GM19467 (cell line): ENCODE data around the gene HHAT.

Source experiments
- ATAC-seq: cut with Tn5 transposase; IDR thresholded peaks from one replicate; pipeline ENCODE4 v1.9.1; 2021; ENCODE audit warnings: mild to moderate bottlenecking, moderate library complexity; ENCODE audit not compliant: unreplicated experiment

Gene HHAT

GRCh38 chr1:210437111-210437510 is 108.4 kb downstream of the HHAT start:
- ATAC-seq = no peak

GRCh38 chr1:210437781-210438180 is 109.1 kb downstream of the HHAT start:
- ATAC-seq = no peak

- ATAC-seq = no peak
Measured at GRCh38 chr1:210438928-210439841, 110.5 kb downstream of the HHAT start.

- no peak for ATAC-seq
Measured at GRCh38 chr1:210440081-210440480, 111.4 kb downstream of the HHAT start.

GRCh38 chr1:210441028-210441427 is 112.3 kb downstream of the HHAT start:
- no peak for ATAC-seq

- no peak for ATAC-seq
Measured at GRCh38 chr1:210445485-210445884, 116.8 kb downstream of the HHAT start.

- no peak for ATAC-seq
Measured at GRCh38 chr1:210445931-210446330, 117.2 kb downstream of the HHAT start.

GRCh38 chr1:210446479-210446878 is 117.8 kb downstream of the HHAT start:
- no peak for ATAC-seq

- no peak for ATAC-seq
Measured at GRCh38 chr1:210447456-210448057, 118.9 kb downstream of the HHAT start.

GRCh38 chr1:210448297-210448892 is 119.7 kb downstream of the HHAT start:
- ATAC-seq = no peak

- ATAC-seq = no peak
Measured at GRCh38 chr1:210455840-210456603, 127.3 kb downstream of the HHAT start.

- no peak for ATAC-seq
Measured at GRCh38 chr1:210456731-210457255, 128.1 kb downstream of the HHAT start.

GRCh38 chr1:210457568-210457967 is 128.9 kb downstream of the HHAT start:
- no peak for ATAC-seq

GRCh38 chr1:210464519-210465039 is 135.9 kb downstream of the HHAT start:
- ATAC-seq = no peak

GRCh38 chr1:210465150-210465549 is 136.4 kb downstream of the HHAT start:
- ATAC-seq = no peak

- ATAC-seq = no peak
Measured at GRCh38 chr1:210467440-210468043, 138.8 kb downstream of the HHAT start.

GRCh38 chr1:210469441-210469840 is 140.7 kb downstream of the HHAT start:
- ATAC-seq = no peak

GRCh38 chr1:210475321-210475720 is 146.6 kb downstream of the HHAT start:
- ATAC-seq = no peak

- ATAC-seq = no peak
Measured at GRCh38 chr1:210475806-210476205, 147.1 kb downstream of the HHAT start.

- ATAC-seq = no peak
Measured at GRCh38 chr1:210476730-210477129, 148.0 kb downstream of the HHAT start.
